SK-N-SH treated with all-trans-retinoic acid at 6 μM for 48 hours (cell line): ENCODE measurements around the gene CLEC16A.

Experiments
- ATAC-seq: fragments of 200-7000 bp; cut with Tn5 transposase; 3 replicates; pipeline ENCODE4 v1.9.1; 2020; ENCODE audit warnings: mild to moderate bottlenecking, moderate library complexity
- ARNTL ChIP-seq: fragments of 450-650 bp; formaldehyde crosslinking; IDR thresholded peaks from 2 replicates; pipeline ENCODE4 v1.5.0; 2020; ENCODE audit warnings: low read depth, mild to moderate bottlenecking, moderate library complexity, borderline replicate concordance
- BACH2 ChIP-seq: fragments of 250-450 bp; sonication (Bioruptor Pico); IDR thresholded peaks from 2 replicates; pipeline ENCODE4 v1.9.0; 2021; ENCODE audit warnings: mild to moderate bottlenecking, borderline replicate concordance
- CSDC2 ChIP-seq: fragments of 250-450 bp; sonication (Bioruptor Pico); IDR thresholded peaks from 2 replicates; pipeline ENCODE4 v1.5.0; 2020; ENCODE audit warnings: mild to moderate bottlenecking, moderate library complexity
- GLIS3 ChIP-seq: fragments of 250-450 bp; sonication (Bioruptor Pico); IDR thresholded peaks from 2 replicates; pipeline ENCODE4 v1.5.0; 2020; ENCODE audit warnings: mild to moderate bottlenecking, moderate library complexity
- ISL1 ChIP-seq: fragments of 250-450 bp; sonication (Bioruptor Pico); IDR thresholded peaks from 2 replicates; pipeline ENCODE4 v2.1.2; 2022; ENCODE audit warnings: mild to moderate bottlenecking, moderate library complexity
- OSR1 ChIP-seq: fragments of 250-450 bp; sonication (Bioruptor Pico); IDR thresholded peaks from 2 replicates; pipeline ENCODE4 v1.8.0; 2022; ENCODE audit warnings: moderate library complexity, mild to moderate bottlenecking, inconsistent platforms
- PPARA ChIP-seq: fragments of 250-450 bp; sonication (Bioruptor Pico); IDR thresholded peaks from 2 replicates; pipeline ENCODE4 v1.5.0; 2020; ENCODE audit warnings: mild to moderate bottlenecking, borderline replicate concordance
- RARB ChIP-seq: fragments of 250-450 bp; sonication (Bioruptor Pico); IDR thresholded peaks from 2 replicates; pipeline ENCODE4 v1.8.0; 2021; ENCODE audit warnings: mild to moderate bottlenecking, moderate library complexity
- SNAI2 ChIP-seq: fragments of 250-450 bp; sonication (Bioruptor Pico); IDR thresholded peaks from 2 replicates; pipeline ENCODE4 v1.5.0; 2020; ENCODE audit warnings: mild to moderate bottlenecking, moderate library complexity
- TOX ChIP-seq: fragments of 250-450 bp; sonication (Bioruptor Pico); IDR thresholded peaks from 2 replicates; pipeline ENCODE4 v1.8.0; 2021; ENCODE audit warnings: mild to moderate bottlenecking, moderate library complexity, borderline replicate concordance
- ZC3H10 ChIP-seq: fragments of 250-450 bp; sonication (Bioruptor Pico); IDR thresholded peaks from 2 replicates; pipeline ENCODE4 v1.5.1; 2021; ENCODE audit warnings: mild to moderate bottlenecking, moderate library complexity
- ZFP30 ChIP-seq: fragments of 450-650 bp; formaldehyde crosslinking; IDR thresholded peaks from 2 replicates; pipeline ENCODE4 v1.5.0; 2022; ENCODE audit warnings: mild to moderate bottlenecking, moderate library complexity
- ZNF70 ChIP-seq: fragments of 450-650 bp; formaldehyde crosslinking; IDR thresholded peaks from 2 replicates; pipeline ENCODE4 v1.5.0; 2020; ENCODE audit warnings: mild to moderate bottlenecking, moderate library complexity
- ZNF8 ChIP-seq: fragments of 450-650 bp; formaldehyde crosslinking; IDR thresholded peaks from 2 replicates; pipeline ENCODE4 v1.5.0; 2020; ENCODE audit warnings: mild to moderate bottlenecking, moderate library complexity
- TF ChIP-seq, protein P1 (sequence below): fragments of 250-450 bp; sonication (Bioruptor Pico); IDR thresholded peaks from 2 replicates; pipeline ENCODE4 v1.8.0; 2020; ENCODE audit warnings: mild to moderate bottlenecking, moderate library complexity, borderline replicate concordance
- TF ChIP-seq, protein P2 (sequence below): fragments of 250-450 bp; sonication (Bioruptor Pico); IDR thresholded peaks from 2 replicates; pipeline ENCODE4 v1.8.0; 2021; ENCODE audit warnings: low read depth, mild to moderate bottlenecking, moderate library complexity, borderline replicate concordance
- TF ChIP-seq, protein P3 (sequence below): fragments of 250-450 bp; sonication (Bioruptor Pico); IDR thresholded peaks from 2 replicates; pipeline ENCODE4 v1.5.1; 2020; ENCODE audit warnings: low read depth, mild to moderate bottlenecking, moderate library complexity
- TF ChIP-seq, protein P4 (sequence below): fragments of 250-450 bp; sonication (Bioruptor Pico); IDR thresholded peaks from 2 replicates; pipeline ENCODE4 v1.5.0; 2020; ENCODE audit warnings: mild to moderate bottlenecking, moderate library complexity

The CLEC16A gene

DNA sequence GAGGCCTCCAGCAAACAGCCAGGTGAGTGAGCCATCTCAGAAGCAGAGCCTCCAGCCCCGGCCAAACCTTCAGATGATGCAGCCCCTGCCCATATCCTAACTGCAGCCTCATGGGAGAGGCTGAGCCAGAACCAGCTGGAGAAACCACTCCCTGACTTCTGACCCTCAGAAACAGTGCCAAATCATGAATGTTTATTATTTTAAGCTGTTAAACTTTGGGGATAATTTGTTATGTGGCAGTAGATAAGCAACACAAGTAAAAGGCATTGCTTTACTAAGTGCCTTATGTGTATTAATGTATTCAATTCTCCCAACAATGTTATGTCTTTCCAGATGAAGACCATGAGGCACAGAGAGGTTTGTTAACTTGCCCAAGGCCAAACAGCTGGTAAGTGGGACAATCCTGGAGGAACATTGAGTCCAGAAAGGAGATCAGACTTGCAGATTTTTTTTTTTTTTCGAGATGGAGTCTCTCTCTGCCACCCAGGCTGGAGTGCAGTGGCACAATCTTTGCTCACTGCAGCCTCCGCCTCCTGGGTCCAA, 252.0 kb downstream of the CLEC16A start (continued):
- TF ChIP-seq, protein P1, sequence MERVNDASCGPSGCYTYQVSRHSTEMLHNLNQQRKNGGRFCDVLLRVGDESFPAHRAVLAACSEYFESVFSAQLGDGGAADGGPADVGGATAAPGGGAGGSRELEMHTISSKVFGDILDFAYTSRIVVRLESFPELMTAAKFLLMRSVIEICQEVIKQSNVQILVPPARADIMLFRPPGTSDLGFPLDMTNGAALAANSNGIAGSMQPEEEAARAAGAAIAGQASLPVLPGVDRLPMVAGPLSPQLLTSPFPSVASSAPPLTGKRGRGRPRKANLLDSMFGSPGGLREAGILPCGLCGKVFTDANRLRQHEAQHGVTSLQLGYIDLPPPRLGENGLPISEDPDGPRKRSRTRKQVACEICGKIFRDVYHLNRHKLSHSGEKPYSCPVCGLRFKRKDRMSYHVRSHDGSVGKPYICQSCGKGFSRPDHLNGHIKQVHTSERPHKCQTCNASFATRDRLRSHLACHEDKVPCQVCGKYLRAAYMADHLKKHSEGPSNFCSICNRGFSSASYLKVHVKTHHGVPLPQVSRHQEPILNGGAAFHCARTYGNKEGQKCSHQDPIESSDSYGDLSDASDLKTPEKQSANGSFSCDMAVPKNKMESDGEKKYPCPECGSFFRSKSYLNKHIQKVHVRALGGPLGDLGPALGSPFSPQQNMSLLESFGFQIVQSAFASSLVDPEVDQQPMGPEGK (CRISPR knock-in tag): no peak
- no peak for TF ChIP-seq ZNF70 (CRISPR knock-in tag)
- TF ChIP-seq SNAI2: no peak

DNA sequence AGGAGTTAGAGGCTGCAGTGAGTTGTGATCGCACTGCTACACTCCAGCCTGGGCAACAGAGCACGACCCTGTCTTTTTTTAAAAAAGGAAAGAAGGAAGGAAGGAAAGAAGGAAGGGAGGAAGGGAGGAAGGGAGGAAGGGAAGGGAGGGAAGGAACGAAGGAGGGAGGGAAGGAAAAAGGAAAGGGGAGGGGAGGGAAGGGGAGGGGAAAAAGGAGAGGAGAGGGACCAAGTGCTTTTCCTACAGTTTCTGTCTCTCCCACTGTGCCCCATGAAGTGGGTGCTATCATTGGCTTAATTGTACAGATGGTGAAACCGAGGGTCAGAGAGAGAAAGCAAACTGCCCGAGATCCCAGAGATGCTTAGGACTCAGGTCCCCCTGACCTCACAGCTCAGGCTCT, 254.0 kb downstream of the CLEC16A start:
- TF ChIP-seq PPARA (no peak), ZFP30 (no peak), TOX (CRISPR knock-in tag) (no peak), ZNF8 (CRISPR knock-in tag) (no peak), CSDC2 (CRISPR knock-in tag) (no peak), RARB (no peak), SNAI2 (no peak), GLIS3 (no peak), OSR1 (CRISPR knock-in tag) (no peak), BACH2 (CRISPR knock-in tag) (no peak), ZNF70 (CRISPR knock-in tag) (no peak)
- TF ChIP-seq, protein P2, sequence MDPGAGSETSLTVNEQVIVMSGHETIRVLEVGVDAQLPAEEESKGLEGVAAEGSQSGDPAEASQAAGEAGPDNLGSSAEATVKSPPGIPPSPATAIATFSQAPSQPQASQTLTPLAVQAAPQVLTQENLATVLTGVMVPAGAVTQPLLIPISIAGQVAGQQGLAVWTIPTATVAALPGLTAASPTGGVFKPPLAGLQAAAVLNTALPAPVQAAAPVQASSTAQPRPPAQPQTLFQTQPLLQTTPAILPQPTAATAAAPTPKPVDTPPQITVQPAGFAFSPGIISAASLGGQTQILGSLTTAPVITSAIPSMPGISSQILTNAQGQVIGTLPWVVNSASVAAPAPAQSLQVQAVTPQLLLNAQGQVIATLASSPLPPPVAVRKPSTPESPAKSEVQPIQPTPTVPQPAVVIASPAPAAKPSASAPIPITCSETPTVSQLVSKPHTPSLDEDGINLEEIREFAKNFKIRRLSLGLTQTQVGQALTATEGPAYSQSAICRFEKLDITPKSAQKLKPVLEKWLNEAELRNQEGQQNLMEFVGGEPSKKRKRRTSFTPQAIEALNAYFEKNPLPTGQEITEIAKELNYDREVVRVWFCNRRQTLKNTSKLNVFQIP: no peak
- TF ChIP-seq, protein P3, sequence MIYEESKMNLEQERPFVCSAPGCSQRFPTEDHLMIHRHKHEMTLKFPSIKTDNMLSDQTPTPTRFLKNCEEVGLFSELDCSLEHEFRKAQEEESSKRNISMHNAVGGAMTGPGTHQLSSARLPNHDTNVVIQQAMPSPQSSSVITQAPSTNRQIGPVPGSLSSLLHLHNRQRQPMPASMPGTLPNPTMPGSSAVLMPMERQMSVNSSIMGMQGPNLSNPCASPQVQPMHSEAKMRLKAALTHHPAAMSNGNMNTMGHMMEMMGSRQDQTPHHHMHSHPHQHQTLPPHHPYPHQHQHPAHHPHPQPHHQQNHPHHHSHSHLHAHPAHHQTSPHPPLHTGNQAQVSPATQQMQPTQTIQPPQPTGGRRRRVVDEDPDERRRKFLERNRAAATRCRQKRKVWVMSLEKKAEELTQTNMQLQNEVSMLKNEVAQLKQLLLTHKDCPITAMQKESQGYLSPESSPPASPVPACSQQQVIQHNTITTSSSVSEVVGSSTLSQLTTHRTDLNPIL: no peak

DNA sequence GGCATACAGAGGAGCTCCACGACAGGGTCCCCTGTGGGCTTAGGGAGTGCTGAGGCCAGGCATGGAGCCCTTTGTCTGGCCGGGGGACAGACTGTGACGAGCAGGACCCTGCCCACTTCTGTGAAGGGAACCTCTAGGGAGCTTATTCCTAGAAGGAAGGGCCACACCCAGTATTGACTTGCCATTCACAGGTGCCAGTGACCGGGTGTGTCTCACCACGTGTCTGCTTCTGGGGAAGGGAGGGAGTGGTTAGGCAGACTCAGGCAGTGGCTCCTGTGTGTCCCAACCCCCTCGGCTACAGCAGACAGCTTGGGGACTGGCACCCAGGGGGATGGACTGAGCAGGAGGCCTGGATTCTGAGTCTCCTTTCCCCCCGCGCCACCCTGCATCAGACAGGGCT, 254.5 kb downstream of the CLEC16A start:
- TF ChIP-seq ZNF8 (CRISPR knock-in tag): no peak
- TF ChIP-seq ISL1 (CRISPR knock-in tag): no peak
- TF ChIP-seq PPARA: no peak
- TF ChIP-seq ARNTL (CRISPR knock-in tag): no peak
- TF ChIP-seq ZC3H10 (CRISPR knock-in tag): no peak
- ATAC-seq: no peak

More for the DNA sequence above, 254.0 kb downstream of the CLEC16A start:
- ATAC-seq: no peak

DNA sequence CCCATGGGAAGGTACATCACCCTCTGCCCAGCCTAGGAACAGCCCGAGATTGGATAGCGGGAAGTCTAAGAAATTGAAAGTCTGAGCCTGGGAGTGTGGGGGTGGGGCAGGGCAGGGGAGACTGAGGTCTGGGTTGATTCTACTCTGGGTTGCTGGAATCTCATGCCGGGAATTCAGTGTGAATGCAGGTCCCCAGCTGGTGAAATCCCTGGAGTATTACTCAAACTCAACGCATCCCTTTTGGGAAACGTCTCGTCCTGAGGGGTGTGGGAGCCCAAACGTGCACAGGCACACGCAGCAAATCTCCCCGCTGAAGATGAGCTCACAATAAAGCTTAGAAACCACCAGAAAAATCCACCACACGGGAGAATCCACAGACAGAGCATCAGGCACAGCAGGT, 256.2 kb downstream of the CLEC16A start:
- ATAC-seq: no peak
- TF ChIP-seq, protein P4, sequence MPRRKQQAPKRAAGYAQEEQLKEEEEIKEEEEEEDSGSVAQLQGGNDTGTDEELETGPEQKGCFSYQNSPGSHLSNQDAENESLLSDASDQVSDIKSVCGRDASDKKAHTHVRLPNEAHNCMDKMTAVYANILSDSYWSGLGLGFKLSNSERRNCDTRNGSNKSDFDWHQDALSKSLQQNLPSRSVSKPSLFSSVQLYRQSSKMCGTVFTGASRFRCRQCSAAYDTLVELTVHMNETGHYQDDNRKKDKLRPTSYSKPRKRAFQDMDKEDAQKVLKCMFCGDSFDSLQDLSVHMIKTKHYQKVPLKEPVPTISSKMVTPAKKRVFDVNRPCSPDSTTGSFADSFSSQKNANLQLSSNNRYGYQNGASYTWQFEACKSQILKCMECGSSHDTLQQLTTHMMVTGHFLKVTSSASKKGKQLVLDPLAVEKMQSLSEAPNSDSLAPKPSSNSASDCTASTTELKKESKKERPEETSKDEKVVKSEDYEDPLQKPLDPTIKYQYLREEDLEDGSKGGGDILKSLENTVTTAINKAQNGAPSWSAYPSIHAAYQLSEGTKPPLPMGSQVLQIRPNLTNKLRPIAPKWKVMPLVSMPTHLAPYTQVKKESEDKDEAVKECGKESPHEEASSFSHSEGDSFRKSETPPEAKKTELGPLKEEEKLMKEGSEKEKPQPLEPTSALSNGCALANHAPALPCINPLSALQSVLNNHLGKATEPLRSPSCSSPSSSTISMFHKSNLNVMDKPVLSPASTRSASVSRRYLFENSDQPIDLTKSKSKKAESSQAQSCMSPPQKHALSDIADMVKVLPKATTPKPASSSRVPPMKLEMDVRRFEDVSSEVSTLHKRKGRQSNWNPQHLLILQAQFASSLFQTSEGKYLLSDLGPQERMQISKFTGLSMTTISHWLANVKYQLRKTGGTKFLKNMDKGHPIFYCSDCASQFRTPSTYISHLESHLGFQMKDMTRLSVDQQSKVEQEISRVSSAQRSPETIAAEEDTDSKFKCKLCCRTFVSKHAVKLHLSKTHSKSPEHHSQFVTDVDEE (CRISPR knock-in tag): no peak
- no peak for TF ChIP-seq PPARA
- TF ChIP-seq CSDC2 (CRISPR knock-in tag): no peak
- TF ChIP-seq, protein P1 (CRISPR knock-in tag): no peak
- no peak for TF ChIP-seq OSR1 (CRISPR knock-in tag)
- no peak for TF ChIP-seq BACH2 (CRISPR knock-in tag)
- TF ChIP-seq GLIS3: no peak
